Suprapubic skin (tissue), 4 donors: ENCODE results near the gene SOD1. TPM values are rescaled to one million over a fixed set of nuclear protein-coding genes. Genes with fewer than 3 reads are reported as not detected.
"Not testable (repeated sequence)": the region's sequence is repeated elsewhere in the genome, so short reads cannot be mapped to it uniquely, and the experiment has no call there.

Experiments used
- DNase-seq, 2 donors: peaks; one replicate each; pipeline ENCODE4 v3.0.0-alpha.2; 2019; ENCODE audit warnings: low spot score in 2 of 2
- H3K27ac ChIP-seq: fragments of 200-600 bp; sonication (generic); one replicate; pipeline ENCODE4 v1.5.1; 2019
- H3K27me3 ChIP-seq: fragments of 200-600 bp; sonication (generic); one replicate; pipeline ENCODE4 v1.5.1; 2019
- H3K36me3 ChIP-seq: fragments of 200-600 bp; sonication (generic); one replicate; pipeline ENCODE4 v1.5.1; 2019
- H3K4me1 ChIP-seq: fragments of 200-600 bp; sonication (generic); one replicate; pipeline ENCODE4 v1.5.1; 2019
- H3K4me3 ChIP-seq: fragments of 200-600 bp; sonication (generic); one replicate; pipeline ENCODE4 v1.5.1; 2019; ENCODE audit warnings: mild to moderate bottlenecking
- H3K9me3 ChIP-seq: fragments of 200-600 bp; sonication (generic); one replicate; pipeline ENCODE4 v1.5.1; 2019
- CTCF ChIP-seq, 2 donors: fragments of 200-600 bp in 1 of 2; fragments of 450-650 bp in 1 of 2; sonication (generic) in 1 of 2; IDR thresholded peaks; one replicate each; pipeline ENCODE4 v1.5.1; 2016 to 2019; ENCODE audit warnings: antibody characterized with exemption in 2 of 2, mild to moderate bottlenecking in 1 of 2, moderate library complexity in 1 of 2
- EP300 ChIP-seq: sonication (generic); formaldehyde crosslinking; IDR thresholded peaks from one replicate; pipeline ENCODE4 v1.6.1; 2017; ENCODE audit warnings: antibody characterized with exemption
- POLR2A ChIP-seq, 2 donors: fragments of 450-650 bp; IDR thresholded peaks; one replicate each; pipeline ENCODE4 v1.6.1; 2017; ENCODE audit warnings: antibody characterized with exemption in 2 of 2, mild to moderate bottlenecking in 2 of 2, moderate library complexity in 2 of 2
- POLR2AphosphoS5 ChIP-seq, 3 donors: sonication (generic); formaldehyde crosslinking; IDR thresholded peaks; one replicate each; pipeline ENCODE4 v1.6.1; 2017; ENCODE audit warnings: antibody characterized with exemption in 3 of 3
- WGBS: methylation state at CpG from one replicate; pipeline ENCODE4 v1.1.5; 2018; 5-methylcytosine and 5-hydroxymethylcytosine counted together
- total RNA-seq, 4 donors: library from RNA; depleted of rRNA; stranded (reverse); fragments of >200 nt; gene quantifications; one replicate each; pipeline ENCODE4 v1.1.0, GENCODE V29; 2016

Gene SOD1
- total RNA-seq, 4 donors from 2014 or later = 123 to 173 (median 144) TPM

DNA sequence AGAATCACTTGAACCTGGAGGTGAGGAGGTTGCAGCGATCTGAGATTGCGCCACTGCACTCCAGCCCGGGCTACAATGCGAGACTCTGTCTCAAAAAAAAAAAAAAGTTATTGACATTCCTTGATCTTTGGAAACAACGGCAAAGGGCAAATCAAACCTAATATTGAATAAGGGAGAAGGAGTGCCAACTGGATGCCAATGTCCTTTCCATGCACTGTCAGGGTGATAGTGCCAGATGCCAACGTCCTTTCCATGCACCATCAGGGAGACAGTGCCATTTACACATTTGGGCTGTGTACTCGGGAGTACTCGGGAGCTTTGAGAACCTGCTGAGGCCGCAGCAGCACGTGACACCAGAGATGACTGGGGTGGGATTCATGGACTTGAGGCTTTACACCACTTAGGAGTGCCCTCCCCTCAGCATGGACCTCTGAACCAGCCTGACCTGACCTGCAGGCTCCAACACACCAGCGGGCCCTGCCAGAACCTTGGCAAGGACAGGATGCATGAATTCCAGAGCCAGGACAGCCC, 34.5 kb upstream of the SOD1 start:
- H3K27me3 ChIP-seq = no peaks in the 10 kb centered on the region
- no peaks in the 10 kb centered on the region for H3K9me3 ChIP-seq
- H3K27ac ChIP-seq = no peak overlapping the region
- no peak overlapping the region for H3K4me3 ChIP-seq
- H3K36me3 ChIP-seq = no peaks in the 10 kb centered on the region
- no peaks in the 10 kb centered on the region for H3K4me1 ChIP-seq
- TF ChIP-seq CTCF (IDR thresholded peaks at IDR 0.05) (no peak), EP300 (no peak), POLR2AphosphoS5 (IDR thresholded peaks at IDR 0.05) (no peak), POLR2A (IDR thresholded peaks at IDR 0.05) (no peak)
- DNase-seq = no peak
- 81% methylated on average over 11 of the region's 11 CpGs for WGBS

DNA sequence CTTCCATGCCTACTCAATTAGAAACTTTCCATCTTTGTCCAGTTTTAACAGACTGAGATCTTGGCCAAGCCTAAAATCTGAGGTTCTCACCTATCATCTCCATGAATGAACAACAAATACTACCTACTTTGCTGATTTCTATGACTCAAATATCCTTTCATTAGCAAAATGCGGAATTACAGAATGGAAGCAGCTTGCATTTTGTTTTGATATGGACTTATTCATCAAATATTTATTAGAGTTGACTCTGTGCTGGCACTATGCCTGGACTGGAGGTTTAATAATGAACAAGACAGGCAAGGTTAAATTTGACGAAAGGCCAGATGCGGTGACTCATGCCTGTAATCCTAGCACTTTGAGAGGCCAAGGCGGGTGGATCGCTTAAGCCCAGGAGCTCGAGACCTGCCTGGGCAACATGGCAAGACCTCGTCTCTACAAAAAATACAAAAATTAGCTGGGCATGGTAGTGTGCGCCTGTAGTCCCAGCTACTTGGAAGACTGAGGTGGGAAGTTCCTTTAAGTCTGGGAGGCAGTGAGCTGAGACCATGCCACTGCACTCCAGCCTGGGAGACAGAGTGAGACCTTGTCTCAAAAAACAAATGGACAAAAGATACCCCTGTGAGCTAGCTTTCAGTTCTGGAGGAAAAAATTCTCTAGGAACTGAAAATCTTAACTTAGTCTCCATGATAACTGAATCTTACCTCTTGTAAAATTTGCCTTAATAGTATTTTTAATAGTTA, 29.4 kb upstream of the SOD1 start:
- Histone ChIP-seq H3K9me3 (no peaks in the 10 kb centered on the region), H3K27me3 (no peaks in the 10 kb centered on the region), H3K36me3 (no peaks in the 10 kb centered on the region), H3K27ac (no peak overlapping the region), H3K4me1 (no peaks in the 10 kb centered on the region), H3K4me3 (no peak overlapping the region)
- DNase-seq = no peak
- TF ChIP-seq POLR2A (IDR thresholded peaks at IDR 0.05) (no peak), POLR2AphosphoS5 (IDR thresholded peaks at IDR 0.05) (no peak), CTCF (IDR thresholded peaks at IDR 0.05) (no peak), EP300 (no peak)
- WGBS = 50% methylated on average over 8 of the region's 8 CpGs

- not testable (repeated sequence) for H3K27me3 ChIP-seq, H3K36me3 ChIP-seq, DNase-seq, H3K27ac ChIP-seq, H3K9me3 ChIP-seq, H3K4me3 ChIP-seq, H3K4me1 ChIP-seq
- WGBS = 96% methylated on average over 6 of the region's 6 CpGs
Observed at GRCh38 chr21:31631881-31632280, 27.6 kb upstream of the SOD1 start.

DNA sequence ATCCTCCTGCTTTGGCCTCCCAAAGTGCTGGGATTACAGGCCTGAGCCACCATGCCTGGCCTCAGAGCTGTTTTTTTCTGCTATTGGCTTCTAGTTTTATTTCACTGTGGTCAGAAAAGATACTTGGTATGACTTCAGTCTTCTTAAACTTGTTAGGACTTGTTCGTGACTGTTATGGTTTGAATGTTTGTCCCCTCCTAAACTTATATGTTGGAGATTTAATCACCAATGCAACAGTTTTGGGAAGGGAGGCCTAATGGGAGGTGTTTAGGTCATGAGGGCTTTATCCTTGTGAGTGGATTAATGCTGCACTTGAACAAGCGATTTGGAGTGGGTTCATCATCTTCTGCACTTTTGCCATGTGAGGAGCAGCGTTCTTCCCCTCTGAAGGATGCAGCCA, 24.5 kb upstream of the SOD1 start:
- H3K27ac ChIP-seq = no peak overlapping the region
- H3K4me1 ChIP-seq = no peaks in the 10 kb centered on the region
- no peak overlapping the region for H3K4me3 ChIP-seq
- no peak for DNase-seq
- no peaks in the 10 kb centered on the region for H3K36me3 ChIP-seq
- no peak for TF ChIP-seq POLR2A (IDR thresholded peaks at IDR 0.05)
- no peak for TF ChIP-seq POLR2AphosphoS5 (IDR thresholded peaks at IDR 0.05)
- no peak for TF ChIP-seq EP300
- TF ChIP-seq CTCF (IDR thresholded peaks at IDR 0.05) = no peak
- H3K9me3 ChIP-seq = peaks cover 5% of the 10 kb centered on the region
- H3K27me3 ChIP-seq = no peaks in the 10 kb centered on the region
- 84% methylated on average over 3 of the region's 3 CpGs for WGBS

- Histone ChIP-seq H3K36me3 (no peaks in the 10 kb centered on the region), H3K4me3 (no peak overlapping the region), H3K4me1 (no peaks in the 10 kb centered on the region), H3K9me3 (peaks cover 5% of the 10 kb centered on the region), H3K27me3 (no peaks in the 10 kb centered on the region), H3K27ac (no peak overlapping the region)
- no peak for DNase-seq
- TF ChIP-seq POLR2AphosphoS5 (IDR thresholded peaks at IDR 0.05) = no peak
- TF ChIP-seq CTCF (IDR thresholded peaks at IDR 0.05) = no peak
- no peak for TF ChIP-seq EP300
- no peak for TF ChIP-seq POLR2A (IDR thresholded peaks at IDR 0.05)
- WGBS = 91% methylated on average over 2 of the region's 2 CpGs
Observed at GRCh38 chr21:31636874-31637273, 22.6 kb upstream of the SOD1 start.
